HEK293T (cell line): ENCODE results near the gene CC2D1B.
A peak's percentile ranks its signal among the peaks of the same experiment; 100 is the strongest.

Source experiments
- ARNT ChIP-seq: fragments of 450-650 bp; IDR thresholded peaks from 2 replicates; pipeline ENCODE4 v1.6.1; 2017; ENCODE audit warnings: mild to moderate bottlenecking
- ELF4 ChIP-seq: fragments of 450-650 bp; IDR thresholded peaks from 2 replicates; pipeline ENCODE4 v1.6.1; 2017; ENCODE audit warnings: antibody characterized with exemption
- FOXK2 ChIP-seq: fragments of 450-650 bp; IDR thresholded peaks from 2 replicates; pipeline ENCODE4 v1.6.1; 2016; ENCODE audit warnings: mild to moderate bottlenecking
- FOXM1 ChIP-seq: fragments of 450-650 bp; IDR thresholded peaks from 2 replicates; pipeline ENCODE4 v1.6.1; 2017; ENCODE audit warnings: mild to moderate bottlenecking, borderline replicate concordance
- HDGF ChIP-seq: fragments of 450-650 bp; IDR thresholded peaks from 2 replicates; pipeline ENCODE4 v1.6.1; 2017; ENCODE audit warnings: antibody characterized with exemption, borderline replicate concordance
- L3MBTL2 ChIP-seq: fragments of 450-650 bp; conservative IDR thresholded peaks from 2 replicates; pipeline ENCODE4 v1.6.1; 2016; ENCODE audit warnings: mild to moderate bottlenecking
- LEF1 ChIP-seq: fragments of 450-650 bp; IDR thresholded peaks from 2 replicates; pipeline ENCODE4 v1.6.1; 2017; ENCODE audit warnings: mild to moderate bottlenecking, borderline replicate concordance
- NFRKB ChIP-seq: fragments of 450-650 bp; IDR thresholded peaks from 2 replicates; pipeline ENCODE4 v1.6.1; 2016; ENCODE audit warnings: mild to moderate bottlenecking, moderate library complexity
- SP1 ChIP-seq: fragments of 450-650 bp; IDR thresholded peaks from 2 replicates; pipeline ENCODE4 v1.6.1; 2017
- SUZ12 ChIP-seq: fragments of 450-650 bp; IDR thresholded peaks from 2 replicates; pipeline ENCODE4 v1.6.1; 2016; ENCODE audit warnings: mild to moderate bottlenecking

- TF ChIP-seq FOXK2 (no peak), NFRKB (no peak), L3MBTL2 (no peak), FOXM1 (no peak), SP1 (no peak), ARNT (no peak), ELF4 (peak; percentile 40; the same call in 1 of the 2 replicates), SUZ12 (no peak), HDGF (peak; percentile 96; the same call in 1 of the 2 replicates), LEF1 (no peak)
Measured at GRCh38 chr1:52365746-52366516, at the start of gene CC2D1B.
